NCI-H2196 (cell line): ENCODE measurements around the gene PLCD4.
A peak's percentile ranks its signal among the peaks of the same experiment; 100 is the strongest.

Source experiments
- DNase-seq: peaks from one replicate; lab custom pipeline; 2025; ENCODE audit not compliant: unreplicated experiment; lab: John Stamatoyannopoulos, UW

Gene PLCD4

DNA sequence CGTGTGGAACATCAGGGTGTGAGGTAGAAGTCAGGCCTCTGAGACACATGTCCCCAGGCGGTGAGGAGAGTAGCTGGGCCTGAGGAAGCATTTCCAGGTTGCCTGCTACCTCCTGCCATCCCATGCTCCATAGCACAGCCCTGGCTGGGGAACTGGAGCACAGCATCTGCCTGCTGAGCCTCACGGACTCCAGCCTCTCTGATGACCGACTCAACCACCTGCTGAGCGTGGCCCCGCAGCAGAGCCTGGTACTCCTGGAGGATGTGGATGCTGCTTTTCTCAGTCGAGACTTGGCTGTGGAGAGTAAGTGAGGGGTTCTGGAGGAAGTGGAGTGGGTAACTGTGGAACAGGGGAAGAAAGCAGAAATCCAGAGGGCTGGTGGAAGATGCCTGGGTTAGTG lies 54.7 kb downstream of the PLCD4 start:
- DNase-seq, result no peak

GRCh38 chr2:218662827-218663226 lies 55.1 kb downstream of the PLCD4 start:
- no peak for DNase-seq

DNA sequence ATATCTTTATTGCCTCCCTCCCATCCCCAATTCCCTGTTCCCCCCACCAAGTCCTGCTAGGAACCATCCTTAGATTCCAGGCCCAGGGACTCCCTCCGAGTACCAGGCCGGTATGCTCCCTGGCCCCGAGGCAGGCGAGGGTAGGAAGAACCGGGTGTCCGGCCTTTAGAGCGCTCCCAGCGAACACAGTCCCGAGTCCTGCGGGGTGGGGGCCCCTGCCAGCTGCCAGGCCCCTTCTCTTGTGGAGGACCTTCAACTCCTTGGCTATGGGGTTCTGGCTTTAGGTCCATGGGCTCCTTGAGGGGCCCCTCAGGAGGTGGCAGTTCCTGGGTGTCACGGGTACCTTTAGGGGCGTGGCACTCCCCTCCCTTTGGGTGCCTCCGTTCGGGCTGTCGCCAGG lies 56.2 kb downstream of the PLCD4 start:
- no peak for DNase-seq

DNA sequence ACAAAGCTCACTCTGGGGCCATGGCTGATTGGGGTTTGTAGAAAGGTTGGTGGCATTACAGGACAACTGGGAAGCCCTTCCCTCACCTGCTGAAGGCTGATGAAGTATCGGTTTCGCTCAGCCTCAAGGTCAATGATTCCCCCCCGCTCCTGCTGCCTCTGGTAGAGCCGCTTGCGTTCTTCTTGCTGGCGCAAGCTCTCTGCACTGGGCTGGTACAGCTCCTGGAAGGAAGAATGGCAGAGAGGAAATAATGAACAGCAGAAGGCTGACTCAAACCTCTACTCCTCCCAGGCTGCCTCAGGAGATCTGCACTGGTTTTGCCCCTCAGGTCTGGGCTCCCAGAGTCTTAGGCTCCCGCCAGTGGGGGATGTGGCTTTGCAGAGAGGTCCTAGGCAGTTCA lies 57.0 kb downstream of the PLCD4 start:
- no peak for DNase-seq

DNA sequence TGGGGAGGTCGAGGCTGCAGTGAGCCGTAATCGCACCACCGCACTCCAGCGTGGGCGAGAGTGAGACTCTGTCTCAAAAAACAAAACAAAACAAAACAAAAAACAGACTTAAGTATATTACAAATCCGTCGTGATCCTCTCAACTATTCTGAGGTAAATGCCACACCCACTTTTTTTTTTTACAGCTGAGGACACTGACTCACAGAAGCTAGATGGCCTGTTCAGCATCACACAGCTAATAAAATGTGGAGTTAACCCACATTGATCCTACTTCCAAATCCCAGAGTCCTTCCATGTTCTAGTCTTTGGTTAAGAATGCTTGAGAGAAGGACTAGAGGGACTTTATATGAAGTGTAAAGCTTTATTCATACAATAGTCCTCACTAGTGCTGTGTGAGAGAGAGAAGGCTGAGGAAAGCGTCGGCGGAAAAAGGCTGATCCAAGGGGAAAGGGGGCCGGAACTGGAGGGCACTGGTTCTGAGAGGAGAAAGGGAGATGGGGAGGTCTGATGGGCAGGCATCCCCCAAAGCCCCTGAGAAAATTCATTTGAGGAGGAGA lies 63.5 kb downstream of the PLCD4 start:
- peak; percentile 7 for DNase-seq

- DNase-seq, result peak; percentile 88
Observed at GRCh38 chr2:218671654-218672566, 64.2 kb downstream of the PLCD4 start, which contains the start of the genes RNF25 and STK36. Gene RNF25, minus strand, starts transcription at chr2:218672002. Its CDS starts 32 bp downstream, at chr2:218671970. Gene STK36, plus strand, starts transcription at chr2:218672086. Its CDS starts 744 bp downstream, at chr2:218672830.

GRCh38 chr2:218679119-218679518 lies 71.4 kb downstream of the PLCD4 start:
- DNase-seq, result no peak

DNA sequence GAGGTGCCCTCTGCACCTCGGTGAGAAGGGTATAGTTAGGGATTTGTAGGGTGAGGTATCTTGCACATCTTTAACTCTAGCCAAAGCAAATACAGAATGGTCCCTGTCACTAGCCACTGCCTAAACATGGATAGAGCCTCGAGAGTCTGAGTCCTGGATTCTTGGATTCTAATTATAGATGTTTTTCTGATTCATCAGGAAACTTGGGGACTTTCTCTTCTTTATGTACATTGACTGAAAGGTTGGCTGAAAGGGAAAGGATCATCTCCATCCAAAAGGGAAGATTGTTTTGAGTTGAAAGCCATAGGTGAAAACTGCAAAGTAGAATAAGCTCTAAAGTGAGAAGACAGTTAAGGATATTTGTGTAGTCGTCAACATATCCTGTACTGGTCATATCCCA lies 72.4 kb downstream of the PLCD4 start:
- no peak for DNase-seq
